Fibroblast of lung (primary cell): ENCODE results near the gene GIT2. TPM values are rescaled to one million over a fixed set of nuclear protein-coding genes. Genes with fewer than 3 reads are reported as not detected.

Experiments used
- DNase-seq, 2 donors: peaks; one replicate each; pipeline versions ENCODE4 v3.0.0 to v3.0.0-alpha.2; 2010; ENCODE audit warnings: low read depth in 2 of 2
- H2AFZ ChIP-seq: 2 replicates; pipeline ENCODE4 v1.5.1; 2012; ENCODE audit warnings: low read length, control low read depth, inconsistent platforms
- H3K27ac ChIP-seq: 2 replicates; pipeline ENCODE4 v1.5.1; 2011; ENCODE audit warnings: low read length, control low read depth; ENCODE audit not compliant: insufficient read depth
- H3K27me3 ChIP-seq: 2 replicates; pipeline ENCODE4 v1.5.1; 2011; ENCODE audit warnings: mild to moderate bottlenecking, low read length; ENCODE audit not compliant: control insufficient read depth, insufficient read depth
- H3K36me3 ChIP-seq: 2 replicates; pipeline ENCODE4 v1.5.1; 2011; ENCODE audit warnings: low read length; ENCODE audit not compliant: control insufficient read depth, insufficient read depth
- H3K4me1 ChIP-seq: 2 replicates; pipeline ENCODE4 v1.5.1; 2011; ENCODE audit warnings: low read length; ENCODE audit not compliant: control insufficient read depth, insufficient read depth; ENCODE audit errors: extremely low read depth
- H3K4me2 ChIP-seq: 2 replicates; pipeline ENCODE4 v1.5.1; 2011; ENCODE audit warnings: low read length, control low read depth; ENCODE audit not compliant: insufficient read depth; ENCODE audit errors: extremely low read depth
- H3K4me3 ChIP-seq, 4 experiments: fragments of 200-600 bp in 1 of 4; sonication (generic) in 1 of 4; replicated peaks in 1 of 4; 2 replicates each; pipeline ENCODE4 v1.5.1; 2011 to 2016; ENCODE audit warnings: low read length in 4 of 4, low read depth in 3 of 4, mild to moderate bottlenecking in 3 of 4, control low read depth in 2 of 4, inconsistent platforms in 1 of 4, mixed read lengths in 1 of 4; ENCODE audit not compliant: insufficient read depth in 1 of 4; ENCODE audit errors: control extremely low read depth in 1 of 4
- H3K79me2 ChIP-seq: 2 replicates; pipeline ENCODE4 v1.5.1; 2012; ENCODE audit warnings: mild to moderate bottlenecking, low read length, inconsistent platforms; ENCODE audit not compliant: control insufficient read depth, insufficient read depth
- H3K9ac ChIP-seq: 2 replicates; pipeline ENCODE4 v1.5.1; 2011; ENCODE audit warnings: mild to moderate bottlenecking, low read length, control low read depth; ENCODE audit not compliant: insufficient read depth
- H3K9me3 ChIP-seq: 2 replicates; pipeline ENCODE4 v1.5.1; 2012; ENCODE audit warnings: low read depth, low read length; ENCODE audit not compliant: control insufficient read depth, insufficient read depth
- H4K20me1 ChIP-seq: 2 replicates; pipeline ENCODE4 v1.5.1; 2011; ENCODE audit warnings: low read length; ENCODE audit not compliant: control insufficient read depth, insufficient read depth; ENCODE audit errors: extremely low read depth
- CTCF ChIP-seq, 2 donors: IDR thresholded peaks in 1 of 2; conservative IDR thresholded peaks in 1 of 2; 1 replicate in 1 of 2; 2 replicates in 1 of 2; pipeline ENCODE4 v1.5.1; 2011 to 2012; ENCODE audit warnings: low read length in 2 of 2, control low read depth in 1 of 2, inconsistent platforms in 1 of 2, low read depth in 1 of 2, mild to moderate bottlenecking in 1 of 2
- EZH2 ChIP-seq: IDR thresholded peaks from 2 replicates; pipeline ENCODE4 v1.5.1; 2012; ENCODE audit warnings: low read length, control low read depth, mild to moderate bottlenecking; ENCODE audit errors: missing control alignments
- polyA plus RNA-seq, 2 donors: library from polyadenylated mRNA; depleted of rRNA in 1 of 2; stranded (reverse) in 1 of 2; unstranded in 1 of 2; fragments of >200 nt; gene quantifications; 2 replicates each; pipeline ENCODE4 v1.2.1, GENCODE V29; 2011 to 2012; ENCODE audit warnings: missing spikeins in 1 of 2
- total RNA-seq: library from RNA; depleted of rRNA; stranded (reverse); fragments of >200 nt; gene quantifications from 2 replicates; pipeline ENCODE4 v1.2.1, GENCODE V29; 2014

GIT2 gene
- total and polyA plus RNA-seq, 2 donors (not counting 1 experiment from before 2014, with no cell fraction given) = 47.9 to 53.5 TPM

- H3K4me3 ChIP-seq = no peak overlapping the region
- no peak for DNase-seq
- no peak overlapping the region for H3K4me2 ChIP-seq
- H3K4me1 ChIP-seq = peaks cover 16% of the 10 kb centered on the region
- no peaks in the 10 kb centered on the region for H3K27me3 ChIP-seq
- no peaks in the 10 kb centered on the region for H3K79me2 ChIP-seq
- no peak overlapping the region for H3K27ac ChIP-seq
- H3K9me3 ChIP-seq = no peaks in the 10 kb centered on the region
- TF ChIP-seq EZH2 = no peak
- no peak for TF ChIP-seq CTCF (conservative IDR thresholded peaks at IDR 0.05 in 1 of 2, IDR thresholded peaks at IDR 0.05 in 1 of 2; ENCODE audit: low read depth in 1 of 2, low read length in 2 of 2)
- no peaks in the 10 kb centered on the region for H4K20me1 ChIP-seq
- H3K9ac ChIP-seq = no peak overlapping the region
- no peaks in the 10 kb centered on the region for H3K36me3 ChIP-seq
- H2AFZ ChIP-seq = no peak overlapping the region
Measured at GRCh38 chr12:109890620-109891170, 105.5 kb downstream of the GIT2 start.

GRCh38 chr12:109888179-109889020 lies 107.8 kb downstream of the GIT2 start:
- H2AFZ ChIP-seq = peak overlapping the region; percentile 7
- peak overlapping the region; percentile 65 for H3K4me2 ChIP-seq
- peak; percentile 91 to 95 for DNase-seq

More at GRCh38 chr12:109888179-109889020, 107.8 kb downstream of the GIT2 start:
- H3K9ac ChIP-seq = peak overlapping the region; percentile 10
- no peaks in the 10 kb centered on the region for H3K36me3 ChIP-seq
- peaks cover 16% of the 10 kb centered on the region for H3K4me1 ChIP-seq
- no peaks in the 10 kb centered on the region for H3K79me2 ChIP-seq
- no peak overlapping the region for H3K4me3 ChIP-seq
- no peaks in the 10 kb centered on the region for H3K27me3 ChIP-seq
- H4K20me1 ChIP-seq = no peaks in the 10 kb centered on the region
- no peaks in the 10 kb centered on the region for H3K9me3 ChIP-seq
- H3K27ac ChIP-seq = peak overlapping the region; percentile 90
- no peak for TF ChIP-seq EZH2
- peak in 1 of 2 donors; percentile 15 for TF ChIP-seq CTCF (conservative IDR thresholded peaks at IDR 0.05 in 1 of 2, IDR thresholded peaks at IDR 0.05 in 1 of 2; ENCODE audit: low read depth in 1 of 2, low read length in 2 of 2)
